NT2/D1 (cell line): ENCODE measurements around the gene RBMS3.

Experiments
- SUZ12 ChIP-seq: IDR thresholded peaks from 2 replicates; pipeline ENCODE4 v1.6.1; 2011; ENCODE audit not compliant: insufficient read length, insufficient read depth; ENCODE audit errors: extremely low read depth
- YY1 ChIP-seq: IDR thresholded peaks from 2 replicates; pipeline ENCODE4 v1.6.1; 2011; ENCODE audit not compliant: insufficient read length, insufficient read depth

DNA sequence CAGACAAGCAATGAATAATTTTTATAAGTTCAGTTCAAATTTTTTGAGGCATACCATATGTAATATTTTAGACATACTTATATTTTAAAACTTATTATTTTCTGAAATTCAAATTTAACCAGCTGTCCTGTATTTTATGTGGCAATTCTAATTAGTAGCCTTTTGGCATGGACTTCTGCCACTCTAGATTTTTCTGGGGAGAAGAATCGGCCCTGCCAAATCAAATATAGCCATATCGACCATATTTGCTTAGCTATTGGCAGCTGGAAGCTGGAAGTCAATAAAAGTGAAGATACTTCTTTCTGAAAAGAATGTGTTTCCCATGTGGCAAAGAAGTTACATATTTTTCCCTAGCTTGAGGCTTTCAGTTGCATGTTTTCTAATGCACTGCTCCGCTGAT is 9.4 kb upstream of the RBMS3 start:
- TF ChIP-seq SUZ12, result no peak
- no peak for TF ChIP-seq YY1
